ENCODE data around the gene ATL3. TPM values are rescaled to one million over a fixed set of nuclear protein-coding genes. Genes with fewer than 3 reads are reported as not detected.

The ATL3 gene
- total and polyA plus RNA-seq, 2 of the 13 experiments (the other 11 are each of a cell fraction or from before 2014, with no cell fraction given): not detected

DNA sequence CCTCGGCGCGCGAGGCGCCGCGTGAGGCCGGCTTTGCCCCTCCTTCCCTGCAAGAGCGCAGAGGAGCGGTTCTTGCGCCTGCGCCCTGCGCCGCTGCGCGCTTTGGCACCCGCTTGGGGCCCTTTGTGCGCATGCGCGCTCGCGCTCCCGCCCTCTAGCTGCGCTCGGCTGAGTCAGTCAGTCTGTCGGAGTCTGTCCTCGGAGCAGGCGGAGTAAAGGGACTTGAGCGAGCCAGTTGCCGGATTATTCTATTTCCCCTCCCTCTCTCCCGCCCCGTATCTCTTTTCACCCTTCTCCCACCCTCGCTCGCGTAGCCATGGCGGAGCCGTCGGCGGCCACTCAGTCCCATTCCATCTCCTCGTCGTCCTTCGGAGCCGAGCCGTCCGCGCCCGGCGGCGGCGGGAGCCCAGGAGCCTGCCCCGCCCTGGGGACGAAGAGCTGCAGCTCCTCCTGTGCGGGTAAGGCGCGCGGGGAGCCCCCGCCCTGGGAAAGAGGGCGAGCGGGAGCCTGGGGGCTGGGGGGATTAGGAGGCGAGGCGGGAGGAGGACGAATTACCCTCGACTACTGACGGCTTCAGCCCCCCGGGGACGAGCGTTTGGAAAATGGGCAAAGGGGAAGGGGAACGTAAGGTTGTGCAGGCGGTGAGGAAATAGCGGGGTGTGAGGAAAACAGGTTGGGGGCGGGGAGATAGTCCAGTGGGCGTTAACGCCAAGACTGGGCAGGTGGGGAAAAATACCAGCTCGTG lies 10.3 kb upstream of the ATL3 start, which contains the start of gene RTN3 (continued):
- TF ChIP-seq ZNF569 (CRISPR knock-in tag; IDR thresholded peaks at IDR 0.05; ENCODE audit: borderline replicate concordance): no peak
- TF ChIP-seq ZNF446 (CRISPR knock-in tag; IDR thresholded peaks at IDR 0.05): peak; percentile 28; the same call in 1 of the 2 replicates
- TF ChIP-seq, protein P1, sequence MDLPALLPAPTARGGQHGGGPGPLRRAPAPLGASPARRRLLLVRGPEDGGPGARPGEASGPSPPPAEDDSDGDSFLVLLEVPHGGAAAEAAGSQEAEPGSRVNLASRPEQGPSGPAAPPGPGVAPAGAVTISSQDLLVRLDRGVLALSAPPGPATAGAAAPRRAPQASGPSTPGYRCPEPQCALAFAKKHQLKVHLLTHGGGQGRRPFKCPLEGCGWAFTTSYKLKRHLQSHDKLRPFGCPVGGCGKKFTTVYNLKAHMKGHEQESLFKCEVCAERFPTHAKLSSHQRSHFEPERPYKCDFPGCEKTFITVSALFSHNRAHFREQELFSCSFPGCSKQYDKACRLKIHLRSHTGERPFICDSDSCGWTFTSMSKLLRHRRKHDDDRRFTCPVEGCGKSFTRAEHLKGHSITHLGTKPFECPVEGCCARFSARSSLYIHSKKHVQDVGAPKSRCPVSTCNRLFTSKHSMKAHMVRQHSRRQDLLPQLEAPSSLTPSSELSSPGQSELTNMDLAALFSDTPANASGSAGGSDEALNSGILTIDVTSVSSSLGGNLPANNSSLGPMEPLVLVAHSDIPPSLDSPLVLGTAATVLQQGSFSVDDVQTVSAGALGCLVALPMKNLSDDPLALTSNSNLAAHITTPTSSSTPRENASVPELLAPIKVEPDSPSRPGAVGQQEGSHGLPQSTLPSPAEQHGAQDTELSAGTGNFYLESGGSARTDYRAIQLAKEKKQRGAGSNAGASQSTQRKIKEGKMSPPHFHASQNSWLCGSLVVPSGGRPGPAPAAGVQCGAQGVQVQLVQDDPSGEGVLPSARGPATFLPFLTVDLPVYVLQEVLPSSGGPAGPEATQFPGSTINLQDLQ (CRISPR knock-in tag; IDR thresholded peaks at IDR 0.05): no peak
- TF ChIP-seq, protein P2, sequence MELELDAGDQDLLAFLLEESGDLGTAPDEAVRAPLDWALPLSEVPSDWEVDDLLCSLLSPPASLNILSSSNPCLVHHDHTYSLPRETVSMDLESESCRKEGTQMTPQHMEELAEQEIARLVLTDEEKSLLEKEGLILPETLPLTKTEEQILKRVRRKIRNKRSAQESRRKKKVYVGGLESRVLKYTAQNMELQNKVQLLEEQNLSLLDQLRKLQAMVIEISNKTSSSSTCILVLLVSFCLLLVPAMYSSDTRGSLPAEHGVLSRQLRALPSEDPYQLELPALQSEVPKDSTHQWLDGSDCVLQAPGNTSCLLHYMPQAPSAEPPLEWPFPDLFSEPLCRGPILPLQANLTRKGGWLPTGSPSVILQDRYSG (CRISPR knock-in tag; IDR thresholded peaks at IDR 0.05): no peak
- TF ChIP-seq JUNB (CRISPR knock-in tag; IDR thresholded peaks at IDR 0.05; ENCODE audit: borderline replicate concordance): no peak
- no peak for TF ChIP-seq MEIS2 (CRISPR knock-in tag; IDR thresholded peaks at IDR 0.05)
- TF ChIP-seq, protein P3, sequence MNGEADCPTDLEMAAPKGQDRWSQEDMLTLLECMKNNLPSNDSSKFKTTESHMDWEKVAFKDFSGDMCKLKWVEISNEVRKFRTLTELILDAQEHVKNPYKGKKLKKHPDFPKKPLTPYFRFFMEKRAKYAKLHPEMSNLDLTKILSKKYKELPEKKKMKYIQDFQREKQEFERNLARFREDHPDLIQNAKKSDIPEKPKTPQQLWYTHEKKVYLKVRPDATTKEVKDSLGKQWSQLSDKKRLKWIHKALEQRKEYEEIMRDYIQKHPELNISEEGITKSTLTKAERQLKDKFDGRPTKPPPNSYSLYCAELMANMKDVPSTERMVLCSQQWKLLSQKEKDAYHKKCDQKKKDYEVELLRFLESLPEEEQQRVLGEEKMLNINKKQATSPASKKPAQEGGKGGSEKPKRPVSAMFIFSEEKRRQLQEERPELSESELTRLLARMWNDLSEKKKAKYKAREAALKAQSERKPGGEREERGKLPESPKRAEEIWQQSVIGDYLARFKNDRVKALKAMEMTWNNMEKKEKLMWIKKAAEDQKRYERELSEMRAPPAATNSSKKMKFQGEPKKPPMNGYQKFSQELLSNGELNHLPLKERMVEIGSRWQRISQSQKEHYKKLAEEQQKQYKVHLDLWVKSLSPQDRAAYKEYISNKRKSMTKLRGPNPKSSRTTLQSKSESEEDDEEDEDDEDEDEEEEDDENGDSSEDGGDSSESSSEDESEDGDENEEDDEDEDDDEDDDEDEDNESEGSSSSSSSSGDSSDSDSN (CRISPR knock-in tag; IDR thresholded peaks at IDR 0.05): peak; percentile 84; the same call in 1 of the 2 replicates
- TF ChIP-seq, protein P4, sequence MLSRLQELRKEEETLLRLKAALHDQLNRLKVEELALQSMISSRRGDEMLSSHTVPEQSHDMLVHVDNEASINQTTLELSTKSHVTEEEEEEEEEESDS (CRISPR knock-in tag; IDR thresholded peaks at IDR 0.05; ENCODE audit: borderline replicate concordance): no peak
- no peak for TF ChIP-seq PAX8 (CRISPR knock-in tag; IDR thresholded peaks at IDR 0.05; ENCODE audit: borderline replicate concordance)
- TF ChIP-seq CCAR2 (optimal IDR thresholded peaks at IDR 0.05; ENCODE audit: low read depth, low read length): no peak
- peak; percentile 91; the same call in 1 of the 2 replicates for TF ChIP-seq DNMT3B (CRISPR knock-in tag; conservative IDR thresholded peaks at IDR 0.05)
- TF ChIP-seq ZNF296 (CRISPR knock-in tag; conservative IDR thresholded peaks at IDR 0.05): no peak
- TF ChIP-seq, protein P5, sequence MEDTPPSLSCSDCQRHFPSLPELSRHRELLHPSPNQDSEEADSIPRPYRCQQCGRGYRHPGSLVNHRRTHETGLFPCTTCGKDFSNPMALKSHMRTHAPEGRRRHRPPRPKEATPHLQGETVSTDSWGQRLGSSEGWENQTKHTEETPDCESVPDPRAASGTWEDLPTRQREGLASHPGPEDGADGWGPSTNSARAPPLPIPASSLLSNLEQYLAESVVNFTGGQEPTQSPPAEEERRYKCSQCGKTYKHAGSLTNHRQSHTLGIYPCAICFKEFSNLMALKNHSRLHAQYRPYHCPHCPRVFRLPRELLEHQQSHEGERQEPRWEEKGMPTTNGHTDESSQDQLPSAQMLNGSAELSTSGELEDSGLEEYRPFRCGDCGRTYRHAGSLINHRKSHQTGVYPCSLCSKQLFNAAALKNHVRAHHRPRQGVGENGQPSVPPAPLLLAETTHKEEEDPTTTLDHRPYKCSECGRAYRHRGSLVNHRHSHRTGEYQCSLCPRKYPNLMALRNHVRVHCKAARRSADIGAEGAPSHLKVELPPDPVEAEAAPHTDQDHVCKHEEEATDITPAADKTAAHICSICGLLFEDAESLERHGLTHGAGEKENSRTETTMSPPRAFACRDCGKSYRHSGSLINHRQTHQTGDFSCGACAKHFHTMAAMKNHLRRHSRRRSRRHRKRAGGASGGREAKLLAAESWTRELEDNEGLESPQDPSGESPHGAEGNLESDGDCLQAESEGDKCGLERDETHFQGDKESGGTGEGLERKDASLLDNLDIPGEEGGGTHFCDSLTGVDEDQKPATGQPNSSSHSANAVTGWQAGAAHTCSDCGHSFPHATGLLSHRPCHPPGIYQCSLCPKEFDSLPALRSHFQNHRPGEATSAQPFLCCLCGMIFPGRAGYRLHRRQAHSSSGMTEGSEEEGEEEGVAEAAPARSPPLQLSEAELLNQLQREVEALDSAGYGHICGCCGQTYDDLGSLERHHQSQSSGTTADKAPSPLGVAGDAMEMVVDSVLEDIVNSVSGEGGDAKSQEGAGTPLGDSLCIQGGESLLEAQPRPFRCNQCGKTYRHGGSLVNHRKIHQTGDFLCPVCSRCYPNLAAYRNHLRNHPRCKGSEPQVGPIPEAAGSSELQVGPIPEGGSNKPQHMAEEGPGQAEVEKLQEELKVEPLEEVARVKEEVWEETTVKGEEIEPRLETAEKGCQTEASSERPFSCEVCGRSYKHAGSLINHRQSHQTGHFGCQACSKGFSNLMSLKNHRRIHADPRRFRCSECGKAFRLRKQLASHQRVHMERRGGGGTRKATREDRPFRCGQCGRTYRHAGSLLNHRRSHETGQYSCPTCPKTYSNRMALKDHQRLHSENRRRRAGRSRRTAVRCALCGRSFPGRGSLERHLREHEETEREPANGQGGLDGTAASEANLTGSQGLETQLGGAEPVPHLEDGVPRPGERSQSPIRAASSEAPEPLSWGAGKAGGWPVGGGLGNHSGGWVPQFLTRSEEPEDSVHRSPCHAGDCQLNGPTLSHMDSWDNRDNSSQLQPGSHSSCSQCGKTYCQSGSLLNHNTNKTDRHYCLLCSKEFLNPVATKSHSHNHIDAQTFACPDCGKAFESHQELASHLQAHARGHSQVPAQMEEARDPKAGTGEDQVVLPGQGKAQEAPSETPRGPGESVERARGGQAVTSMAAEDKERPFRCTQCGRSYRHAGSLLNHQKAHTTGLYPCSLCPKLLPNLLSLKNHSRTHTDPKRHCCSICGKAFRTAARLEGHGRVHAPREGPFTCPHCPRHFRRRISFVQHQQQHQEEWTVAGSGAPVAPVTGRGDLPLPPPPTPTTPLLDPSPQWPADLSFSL (CRISPR knock-in tag; IDR thresholded peaks at IDR 0.05): no peak
- 0 out of 2 replicates have a peak, but pooled peaks have one; percentile 18 for TF ChIP-seq ZNF709 (CRISPR knock-in tag; IDR thresholded peaks at IDR 0.05)
- TF ChIP-seq ZEB1 (IDR thresholded peaks at IDR 0.05; ENCODE audit: insufficient replicate concordance, low read depth): no peak
- no peak for TF ChIP-seq ZNF564 (CRISPR knock-in tag; IDR thresholded peaks at IDR 0.05)

All from HepG2 (cell line).